ENCODE data around the gene CNOT2. TPM values are rescaled to one million over a fixed set of nuclear protein-coding genes. Genes with fewer than 3 reads are reported as not detected.

The CNOT2 gene
- polyA plus RNA-seq, 1 of the 3 experiments (the other 2 are of a cell fraction) = 45.3 TPM

DNA sequence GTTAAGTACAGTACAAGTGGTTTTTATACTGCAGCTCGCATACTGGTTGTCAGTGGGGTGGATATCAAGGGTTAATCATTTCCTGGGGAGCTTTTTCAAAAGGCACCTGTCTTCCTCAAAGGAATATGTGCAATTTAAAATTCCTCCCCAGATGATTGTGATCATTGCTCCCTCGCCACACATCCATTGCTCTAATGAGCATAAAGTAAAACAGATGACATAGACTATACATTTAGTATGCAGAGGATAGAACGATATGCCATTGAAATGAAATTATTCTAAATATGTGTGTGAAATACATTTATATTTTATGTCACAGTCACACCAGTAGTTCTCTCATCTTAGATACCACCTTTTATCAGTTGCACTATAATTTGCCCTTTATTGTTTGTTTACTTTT lies 86.5 kb downstream of the CNOT2 start:
- peaks cover 24 to 48% of the 10 kb centered on the region in 2 experiments for H3K36me3 ChIP-seq (replicated peaks in 1 of 2; ENCODE audit: control insufficient read depth in 1 of 2, insufficient read depth in 2 of 2, low read length in 1 of 2)
- H3K4me3 ChIP-seq (ENCODE audit: low read depth in 2 of 2, low read length in 1 of 2) = no peak overlapping the region
- H3K9me2 ChIP-seq = no peaks in the 10 kb centered on the region
- ChIA-PET CTCF (interaction anchor here (0.6 kb wide), 1 partner anchor 91 kb away, joined by 3 read pairs; no protein-coding TSS in a partner anchor), POLR2A (no interaction called here)
- 85% methylated on average over 3 of the region's 3 CpGs for WGBS (ENCODE audit: low lambda C conversion rate)
- no peaks in the 10 kb centered on the region for H3K27me3 ChIP-seq (ENCODE audit: insufficient read depth)
- TF ChIP-seq RFX5 (IDR thresholded peaks at IDR 0.05; ENCODE audit: low read length) (no peak), POLR2AphosphoS5 (IDR thresholded peaks at IDR 0.05; ENCODE audit: low read depth, low read length) (no peak), MEF2A (IDR thresholded peaks at IDR 0.05; ENCODE audit: borderline replicate concordance, low read depth) (no peak), JUND (IDR thresholded peaks at IDR 0.05) (no peak), FOSL2 (IDR thresholded peaks at IDR 0.05; ENCODE audit: borderline replicate concordance, low read depth) (no peak), RCOR1 (IDR thresholded peaks at IDR 0.05; ENCODE audit: low read length) (no peak), NFIC (IDR thresholded peaks at IDR 0.05; ENCODE audit: borderline replicate concordance) (no peak), TEAD4 (IDR thresholded peaks at IDR 0.05; ENCODE audit: borderline replicate concordance, insufficient read depth) (no peak), RXRA (IDR thresholded peaks at IDR 0.05; ENCODE audit: borderline replicate concordance, low read depth) (no peak), GATA2 (CRISPR knock-in tag; IDR thresholded peaks at IDR 0.05) (no peak), TCF12 (IDR thresholded peaks at IDR 0.05) (no peak), YY1 (IDR thresholded peaks at IDR 0.05; ENCODE audit: low read depth) (no peak)
- TF ChIP-seq, protein P1, sequence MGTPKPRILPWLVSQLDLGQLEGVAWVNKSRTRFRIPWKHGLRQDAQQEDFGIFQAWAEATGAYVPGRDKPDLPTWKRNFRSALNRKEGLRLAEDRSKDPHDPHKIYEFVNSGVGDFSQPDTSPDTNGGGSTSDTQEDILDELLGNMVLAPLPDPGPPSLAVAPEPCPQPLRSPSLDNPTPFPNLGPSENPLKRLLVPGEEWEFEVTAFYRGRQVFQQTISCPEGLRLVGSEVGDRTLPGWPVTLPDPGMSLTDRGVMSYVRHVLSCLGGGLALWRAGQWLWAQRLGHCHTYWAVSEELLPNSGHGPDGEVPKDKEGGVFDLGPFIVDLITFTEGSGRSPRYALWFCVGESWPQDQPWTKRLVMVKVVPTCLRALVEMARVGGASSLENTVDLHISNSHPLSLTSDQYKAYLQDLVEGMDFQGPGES (IDR thresholded peaks at IDR 0.05; ENCODE audit: low read depth, low read length) = no peak
- TF ChIP-seq, protein P2, sequence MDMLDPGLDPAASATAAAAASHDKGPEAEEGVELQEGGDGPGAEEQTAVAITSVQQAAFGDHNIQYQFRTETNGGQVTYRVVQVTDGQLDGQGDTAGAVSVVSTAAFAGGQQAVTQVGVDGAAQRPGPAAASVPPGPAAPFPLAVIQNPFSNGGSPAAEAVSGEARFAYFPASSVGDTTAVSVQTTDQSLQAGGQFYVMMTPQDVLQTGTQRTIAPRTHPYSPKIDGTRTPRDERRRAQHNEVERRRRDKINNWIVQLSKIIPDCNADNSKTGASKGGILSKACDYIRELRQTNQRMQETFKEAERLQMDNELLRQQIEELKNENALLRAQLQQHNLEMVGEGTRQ (IDR thresholded peaks at IDR 0.05; ENCODE audit: borderline replicate concordance, low read depth, low read length) = no peak
- TF ChIP-seq, protein P3, sequence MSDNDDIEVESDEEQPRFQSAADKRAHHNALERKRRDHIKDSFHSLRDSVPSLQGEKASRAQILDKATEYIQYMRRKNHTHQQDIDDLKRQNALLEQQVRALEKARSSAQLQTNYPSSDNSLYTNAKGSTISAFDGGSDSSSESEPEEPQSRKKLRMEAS (IDR thresholded peaks at IDR 0.05; ENCODE audit: low read depth) = no peak
- TF ChIP-seq, protein P4, sequence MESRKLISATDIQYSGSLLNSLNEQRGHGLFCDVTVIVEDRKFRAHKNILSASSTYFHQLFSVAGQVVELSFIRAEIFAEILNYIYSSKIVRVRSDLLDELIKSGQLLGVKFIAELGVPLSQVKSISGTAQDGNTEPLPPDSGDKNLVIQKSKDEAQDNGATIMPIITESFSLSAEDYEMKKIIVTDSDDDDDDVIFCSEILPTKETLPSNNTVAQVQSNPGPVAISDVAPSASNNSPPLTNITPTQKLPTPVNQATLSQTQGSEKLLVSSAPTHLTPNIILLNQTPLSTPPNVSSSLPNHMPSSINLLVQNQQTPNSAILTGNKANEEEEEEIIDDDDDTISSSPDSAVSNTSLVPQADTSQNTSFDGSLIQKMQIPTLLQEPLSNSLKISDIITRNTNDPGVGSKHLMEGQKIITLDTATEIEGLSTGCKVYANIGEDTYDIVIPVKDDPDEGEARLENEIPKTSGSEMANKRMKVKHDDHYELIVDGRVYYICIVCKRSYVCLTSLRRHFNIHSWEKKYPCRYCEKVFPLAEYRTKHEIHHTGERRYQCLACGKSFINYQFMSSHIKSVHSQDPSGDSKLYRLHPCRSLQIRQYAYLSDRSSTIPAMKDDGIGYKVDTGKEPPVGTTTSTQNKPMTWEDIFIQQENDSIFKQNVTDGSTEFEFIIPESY (IDR thresholded peaks at IDR 0.05; ENCODE audit: borderline replicate concordance, low read depth) = no peak
- H3F3A ChIP-seq (replicated peaks; ENCODE audit: insufficient read depth) = peaks cover 3% of the 10 kb centered on the region
- H3K4me2 ChIP-seq = no peak overlapping the region
- no peak overlapping the region for H2AFZ ChIP-seq (ENCODE audit: low read depth)
- H3K4me1 ChIP-seq (ENCODE audit: control insufficient read depth in 1 of 2, insufficient read depth in 2 of 2, low read depth in 1 of 2, low read length in 1 of 2) = no peaks in the 10 kb centered on the region; a peak in 2 of 4 replicates
- peaks cover 34% of the 10 kb centered on the region for H3K79me2 ChIP-seq (ENCODE audit: insufficient read depth)
- no peak for DNase-seq
- no peaks in the 10 kb centered on the region for H3K9me3 ChIP-seq
- H4K20me1 ChIP-seq (ENCODE audit: insufficient read depth) = no peaks in the 10 kb centered on the region
- H3K27ac ChIP-seq (ENCODE audit: low read depth in 2 of 2, low read length in 1 of 2) = no peak overlapping the region
- H3K9ac ChIP-seq = no peak overlapping the region

Measured in SK-N-SH (cell line).